Gastroesophageal sphincter (tissue), 3 donors: ENCODE results near the gene TFF2.

Experiments used
- CTCF ChIP-seq, 4 experiments: fragments of 200-600 bp in 2 of 4; fragments of 450-650 bp in 2 of 4; sonication (generic) in 1 of 4; IDR thresholded peaks; one replicate each; pipeline ENCODE4 v1.5.1; 2017 to 2019; ENCODE audit warnings: antibody characterized with exemption in 4 of 4, mild to moderate bottlenecking in 2 of 4, moderate library complexity in 2 of 4
- EP300 ChIP-seq: sonication (generic); formaldehyde crosslinking; IDR thresholded peaks from one replicate; pipeline ENCODE4 v1.6.1; 2017; ENCODE audit warnings: antibody characterized with exemption, mild to moderate bottlenecking
- POLR2A ChIP-seq, 2 donors: fragments of 450-650 bp; IDR thresholded peaks; one replicate each; pipeline ENCODE4 v1.6.1; 2017; ENCODE audit warnings: antibody characterized with exemption in 2 of 2, mild to moderate bottlenecking in 2 of 2, moderate library complexity in 1 of 2
- POLR2AphosphoS5 ChIP-seq: sonication (generic); formaldehyde crosslinking; IDR thresholded peaks from one replicate; pipeline ENCODE4 v1.6.1; 2017; ENCODE audit warnings: antibody characterized with exemption

- TF ChIP-seq CTCF (IDR thresholded peaks at IDR 0.05) (no peak), POLR2A (IDR thresholded peaks at IDR 0.05) (no peak), EP300 (no peak), POLR2AphosphoS5 (no peak)
Observed at GRCh38 chr21:42356650-42357049, 5.9 kb upstream of the TFF2 start.
